PC-9 (cell line): Measurements from ENCODE around the gene EVL. TPM values are rescaled to one million over a fixed set of nuclear protein-coding genes. Genes with fewer than 3 reads are reported as not detected.

Experiments
- BruUV-seq: library from RNA; stranded (reverse); fragments of 400-500 nt; replicated peaks from 2 replicates; lab custom pipeline; 2021; lab: Mats Ljungman, UMichigan
- CTCF ChIA-PET: fragments of 300-600 bp; sonication (Branson Sonifier 250); formaldehyde crosslinking; loops from one replicate; lab custom pipeline; 2022; ENCODE audit warnings: antibody characterized with exemption; lab: Charles Lee
- POLR2A ChIA-PET: fragments of 300-600 bp; sonication (Branson Sonifier 250); formaldehyde crosslinking; loops from one replicate; lab custom pipeline; 2022; ENCODE audit warnings: antibody characterized with exemption; ENCODE audit not compliant: unreplicated experiment; lab: Charles Lee
- DNase-seq, 2 experiments: peaks; one replicate each; pipeline versions ENCODE4 v3.0.0 to v3.0.0-alpha.2; 2015 to 2022; ENCODE audit warnings: mixed read lengths in 1 of 2
- H2AFZ ChIP-seq: fragments of 200-600 bp; sonication (generic); 2 replicates; pipeline ENCODE4 v1.8.1; 2017; ENCODE audit warnings: antibody characterized with exemption
- H3F3A ChIP-seq: fragments of 200-600 bp; sonication (generic); 2 replicates; pipeline ENCODE4 v1.8.1; 2017; ENCODE audit warnings: antibody characterized with exemption, mild to moderate bottlenecking, low read depth; ENCODE audit not compliant: insufficient read depth
- H3K27ac ChIP-seq: fragments of 200-600 bp; sonication (generic); 2 replicates; pipeline ENCODE4 v1.6.1; 2016; ENCODE audit warnings: mixed run types
- H3K27me3 ChIP-seq: fragments of 200-600 bp; sonication (generic); 2 replicates; pipeline ENCODE4 v1.6.1; 2016; ENCODE audit warnings: low read depth, mixed run types; ENCODE audit not compliant: insufficient read depth
- H3K36me3 ChIP-seq: fragments of 200-600 bp; sonication (generic); 2 replicates; pipeline ENCODE4 v1.6.1; 2016; ENCODE audit warnings: low read depth, mixed run types
- H3K4me1 ChIP-seq: fragments of 200-600 bp; sonication (generic); replicated peaks from 2 replicates; pipeline ENCODE4 v1.6.1; 2016; ENCODE audit warnings: mixed run types; ENCODE audit not compliant: insufficient read depth
- H3K4me2 ChIP-seq: fragments of 200-600 bp; sonication (generic); 2 replicates; pipeline ENCODE4 v1.6.1; 2017; ENCODE audit warnings: mixed run types
- H3K4me3 ChIP-seq: fragments of 200-600 bp; sonication (generic); 2 replicates; pipeline ENCODE4 v1.6.1; 2016; ENCODE audit warnings: mixed run types
- H3K79me2 ChIP-seq: fragments of 200-600 bp; sonication (generic); 2 replicates; pipeline ENCODE4 v1.6.1; 2017; ENCODE audit warnings: low read depth, mixed run types
- H3K9me2 ChIP-seq: fragments of 200-600 bp; sonication (generic); 2 replicates; pipeline ENCODE4 v1.8.1; 2017; ENCODE audit warnings: mild to moderate bottlenecking; ENCODE audit not compliant: insufficient read depth
- H3K9me3 ChIP-seq: fragments of 200-600 bp; sonication (generic); 2 replicates; pipeline ENCODE4 v1.8.1; 2016; ENCODE audit warnings: low read depth; ENCODE audit not compliant: insufficient read depth
- H4K20me1 ChIP-seq: fragments of 200-600 bp; sonication (generic); 2 replicates; pipeline ENCODE4 v1.8.1; 2017; ENCODE audit not compliant: insufficient read depth
- EZH2 ChIP-seq: fragments of 200-600 bp; sonication (generic); IDR thresholded peaks from 2 replicates; pipeline ENCODE4 v1.8.0; 2017; ENCODE audit warnings: antibody characterized with exemption, low read depth
- intact Hi-C: fragments of 100-400 bp; cut with micrococcal nuclease; formaldehyde crosslinking; loops from one replicate; pipeline ENCODE4 v1.10.0; 2022; ENCODE audit not compliant: unreplicated experiment
- total RNA-seq: library from RNA; stranded (reverse); gene quantifications from 2 replicates; pipeline ENCODE4 v1.2.3, GENCODE V29; 2021
- TF ChIP-seq, protein P1 (sequence below): fragments of 200-600 bp; sonication (generic); conservative IDR thresholded peaks from 2 replicates; pipeline ENCODE4 v1.6.1; 2017; ENCODE audit warnings: mixed run types, antibody characterized with exemption, mild to moderate bottlenecking, moderate library complexity

EVL gene
- total RNA-seq, 1 experiment from 2014 or later, result 5.9 TPM

- H3K4me2 ChIP-seq, result no peak overlapping the region
- H3K4me1 ChIP-seq, result 0 out of 2 replicates have a peak, but pooled peaks cover 9% of the 10 kb centered on the region
- no peak overlapping the region for H2AFZ ChIP-seq
- H3K79me2 ChIP-seq, result no peaks in the 10 kb centered on the region
- no peaks in the 10 kb centered on the region for H3K9me3 ChIP-seq
- no TSS peak for BruUV-seq
- H3K27me3 ChIP-seq, result no peaks in the 10 kb centered on the region
- intact Hi-C loops, result no loop called here
- H3K9me2 ChIP-seq, result no peaks in the 10 kb centered on the region
- TF ChIP-seq, protein P1, sequence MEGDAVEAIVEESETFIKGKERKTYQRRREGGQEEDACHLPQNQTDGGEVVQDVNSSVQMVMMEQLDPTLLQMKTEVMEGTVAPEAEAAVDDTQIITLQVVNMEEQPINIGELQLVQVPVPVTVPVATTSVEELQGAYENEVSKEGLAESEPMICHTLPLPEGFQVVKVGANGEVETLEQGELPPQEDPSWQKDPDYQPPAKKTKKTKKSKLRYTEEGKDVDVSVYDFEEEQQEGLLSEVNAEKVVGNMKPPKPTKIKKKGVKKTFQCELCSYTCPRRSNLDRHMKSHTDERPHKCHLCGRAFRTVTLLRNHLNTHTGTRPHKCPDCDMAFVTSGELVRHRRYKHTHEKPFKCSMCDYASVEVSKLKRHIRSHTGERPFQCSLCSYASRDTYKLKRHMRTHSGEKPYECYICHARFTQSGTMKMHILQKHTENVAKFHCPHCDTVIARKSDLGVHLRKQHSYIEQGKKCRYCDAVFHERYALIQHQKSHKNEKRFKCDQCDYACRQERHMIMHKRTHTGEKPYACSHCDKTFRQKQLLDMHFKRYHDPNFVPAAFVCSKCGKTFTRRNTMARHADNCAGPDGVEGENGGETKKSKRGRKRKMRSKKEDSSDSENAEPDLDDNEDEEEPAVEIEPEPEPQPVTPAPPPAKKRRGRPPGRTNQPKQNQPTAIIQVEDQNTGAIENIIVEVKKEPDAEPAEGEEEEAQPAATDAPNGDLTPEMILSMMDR, result no peak
- TF ChIP-seq EZH2, result no peak
- ChIA-PET CTCF (no interaction called here), POLR2A (no interaction called here)
- H4K20me1 ChIP-seq, result no peaks in the 10 kb centered on the region
- H3K36me3 ChIP-seq, result no peaks in the 10 kb centered on the region
- no peaks in the 10 kb centered on the region for H3F3A ChIP-seq
- no peak overlapping the region for H3K27ac ChIP-seq
- H3K4me3 ChIP-seq, result no peak overlapping the region
- no peak for DNase-seq
These were observed 23.0 kb downstream of the EVL start for GRCh38 chr14:100088226-100088625.

- H3K4me3 ChIP-seq, result no peak overlapping the region
- H3K27ac ChIP-seq, result no peak overlapping the region
- H3K27me3 ChIP-seq, result no peaks in the 10 kb centered on the region
- H3K9me2 ChIP-seq, result no peaks in the 10 kb centered on the region
- no peaks in the 10 kb centered on the region for H3K79me2 ChIP-seq
- H3K4me2 ChIP-seq, result no peak overlapping the region
- BruUV-seq, result no TSS peak
- POLR2A ChIA-PET, result no interaction called here
- no peaks in the 10 kb centered on the region for H3K9me3 ChIP-seq
- CTCF ChIA-PET, result no interaction called here
- TF ChIP-seq EZH2, result no peak
- TF ChIP-seq, protein P1, result no peak
- intact Hi-C loops, result no loop called here
- no peaks in the 10 kb centered on the region for H3K36me3 ChIP-seq
- H2AFZ ChIP-seq, result no peak overlapping the region
- DNase-seq, result no peak
- no peaks in the 10 kb centered on the region for H4K20me1 ChIP-seq
- peaks cover 15% of the 10 kb centered on the region for H3K4me1 ChIP-seq
- no peaks in the 10 kb centered on the region; the same call in 1 of the 2 replicates for H3F3A ChIP-seq
These were observed 26.2 kb downstream of the EVL start for GRCh38 chr14:100091386-100091785.

GRCh38 chr14:100092832-100093231 lies 27.6 kb downstream of the EVL start:
- Histone ChIP-seq H3F3A (no peaks in the 10 kb centered on the region; the same call in 1 of the 2 replicates), H2AFZ (no peak overlapping the region), H3K4me2 (no peak overlapping the region), H3K4me3 (no peak overlapping the region), H3K9me3 (no peaks in the 10 kb centered on the region), H3K27ac (no peak overlapping the region), H3K79me2 (no peaks in the 10 kb centered on the region), H3K4me1 (peaks cover 24% of the 10 kb centered on the region), H3K9me2 (no peaks in the 10 kb centered on the region), H4K20me1 (no peaks in the 10 kb centered on the region), H3K36me3 (no peaks in the 10 kb centered on the region), H3K27me3 (no peaks in the 10 kb centered on the region)
- TF ChIP-seq, protein P1, result no peak
- TF ChIP-seq EZH2, result no peak
- DNase-seq, result no peak
- no TSS peak for BruUV-seq
- POLR2A ChIA-PET, result no interaction called here
- CTCF ChIA-PET, result no interaction called here
- intact Hi-C loops, result no loop called here
